ENCODE data around the gene CCDC50.

CCDC50 gene

GRCh38 chr3:191355406-191355805, 26.2 kb downstream of the CCDC50 start:
- Histone ChIP-seq H3F3A (ENCODE audit: insufficient read depth) (no peaks in the 10 kb centered on the region), H4K20me1 (ENCODE audit: low read depth, low read length) (0 out of 2 replicates have a peak, but pooled peaks cover 10% of the 10 kb centered on the region), H3K79me2 (ENCODE audit: insufficient read depth, low read length) (no peaks in the 10 kb centered on the region), H3K27ac (ENCODE audit: low read depth, low read length) (no peak overlapping the region), H3K9ac (ENCODE audit: low read length) (no peak overlapping the region), H2AFZ (ENCODE audit: low read depth, low read length, severe bottlenecking) (no peak overlapping the region), H3K4me2 (ENCODE audit: low read depth, low read length, poor library complexity, severe bottlenecking) (no peak overlapping the region), H3K4me3 (ENCODE audit: insufficient read depth, low read length, poor library complexity, severe bottlenecking) (no peak overlapping the region), H3K27me3 (ENCODE audit: low read length) (no peaks in the 10 kb centered on the region), H3K36me3 (ENCODE audit: low read length) (no peaks in the 10 kb centered on the region), H3K9me3 (ENCODE audit: insufficient read depth, low read length) (no peaks in the 10 kb centered on the region), H3K9me2 (replicated peaks; ENCODE audit: insufficient read depth, low read length) (no peaks in the 10 kb centered on the region)
- no peak for TF ChIP-seq CTCF (IDR thresholded peaks at IDR 0.05; ENCODE audit: insufficient read depth, low read length, poor library complexity, severe bottlenecking)
- TF ChIP-seq EZH2phosphoT487 (conservative IDR thresholded peaks at IDR 0.05; ENCODE audit: low read length) = no peak

- Histone ChIP-seq H3K27ac (ENCODE audit: low read depth, low read length) (no peak overlapping the region), H3K4me2 (ENCODE audit: low read depth, low read length, poor library complexity, severe bottlenecking) (no peak overlapping the region)
Measured at GRCh38 chr3:191356631-191357439, 27.6 kb downstream of the CCDC50 start.

GRCh38 chr3:191357909-191358308, 28.7 kb downstream of the CCDC50 start:
- no peaks in the 10 kb centered on the region for H3K9me3 ChIP-seq (ENCODE audit: insufficient read depth, low read length)
- no peak overlapping the region for H3K4me2 ChIP-seq (ENCODE audit: low read depth, low read length, poor library complexity, severe bottlenecking)
- no peaks in the 10 kb centered on the region for H3K27me3 ChIP-seq (ENCODE audit: low read length)
- no peaks in the 10 kb centered on the region for H3K36me3 ChIP-seq (ENCODE audit: low read length)
- H3K27ac ChIP-seq (ENCODE audit: low read depth, low read length) = no peak overlapping the region
- 0 out of 2 replicates have a peak, but pooled peaks cover 10% of the 10 kb centered on the region for H4K20me1 ChIP-seq (ENCODE audit: low read depth, low read length)
- H3K9ac ChIP-seq (ENCODE audit: low read length) = no peak overlapping the region
- TF ChIP-seq EZH2phosphoT487 (conservative IDR thresholded peaks at IDR 0.05; ENCODE audit: low read length) (no peak), CTCF (IDR thresholded peaks at IDR 0.05; ENCODE audit: insufficient read depth, low read length, poor library complexity, severe bottlenecking) (no peak)
- no peaks in the 10 kb centered on the region for H3K79me2 ChIP-seq (ENCODE audit: insufficient read depth, low read length)
- H3F3A ChIP-seq (ENCODE audit: insufficient read depth) = no peaks in the 10 kb centered on the region
- H2AFZ ChIP-seq (ENCODE audit: low read depth, low read length, severe bottlenecking) = no peak overlapping the region
- H3K9me2 ChIP-seq (replicated peaks; ENCODE audit: insufficient read depth, low read length) = no peaks in the 10 kb centered on the region
- no peak overlapping the region for H3K4me3 ChIP-seq (ENCODE audit: insufficient read depth, low read length, poor library complexity, severe bottlenecking)

More at GRCh38 chr3:191356631-191357439, 27.6 kb downstream of the CCDC50 start:
- TF ChIP-seq CTCF (IDR thresholded peaks at IDR 0.05; ENCODE audit: insufficient read depth, low read length, poor library complexity, severe bottlenecking) (no peak), EZH2phosphoT487 (conservative IDR thresholded peaks at IDR 0.05; ENCODE audit: low read length) (no peak)
- H3K9ac ChIP-seq (ENCODE audit: low read length) = no peak overlapping the region
- H3K9me2 ChIP-seq (replicated peaks; ENCODE audit: insufficient read depth, low read length) = no peaks in the 10 kb centered on the region
- H3K4me3 ChIP-seq (ENCODE audit: insufficient read depth, low read length, poor library complexity, severe bottlenecking) = no peak overlapping the region
- no peaks in the 10 kb centered on the region for H3K36me3 ChIP-seq (ENCODE audit: low read length)
- no peaks in the 10 kb centered on the region for H3F3A ChIP-seq (ENCODE audit: insufficient read depth)
- H4K20me1 ChIP-seq (ENCODE audit: low read depth, low read length) = 0 out of 2 replicates have a peak, but pooled peaks cover 10% of the 10 kb centered on the region
- H2AFZ ChIP-seq (ENCODE audit: low read depth, low read length, severe bottlenecking) = no peak overlapping the region
- H3K79me2 ChIP-seq (ENCODE audit: insufficient read depth, low read length) = no peaks in the 10 kb centered on the region
- no peaks in the 10 kb centered on the region for H3K9me3 ChIP-seq (ENCODE audit: insufficient read depth, low read length)
- no peaks in the 10 kb centered on the region for H3K27me3 ChIP-seq (ENCODE audit: low read length)

All from SU-DHL-6 (cell line).